RCC 7860 (cell line): ENCODE data around the gene EPC1.
A peak's percentile ranks its signal among the peaks of the same experiment; 100 is the strongest.
"Not testable (repeated sequence)": the region's sequence is repeated elsewhere in the genome, so short reads cannot be mapped to it uniquely, and the experiment has no call there.

Experiments used
- DNase-seq: peaks from one replicate; pipeline ENCODE4 v3.0.0-alpha.2; 2015; ENCODE audit warnings: low spot score
- FAIRE-seq: peaks from 2 replicates; lab custom pipeline; 2012; peaks lifted over from hg19 to GRCh38; lab: Jason Lieb, UNC

The EPC1 gene

GRCh38 chr10:32372000-32372875, 25.3 kb upstream of the EPC1 start:
- no peak for DNase-seq
- no peak for FAIRE-seq

- DNase-seq (no peak), FAIRE-seq (no peak)
Observed at GRCh38 chr10:32371101-32371500, 24.1 kb upstream of the EPC1 start.

GRCh38 chr10:32367793-32368453, 21.0 kb upstream of the EPC1 start:
- DNase-seq, result peak; percentile 25
- FAIRE-seq, result peak; percentile 70

- no peak for FAIRE-seq
- DNase-seq, result no peak
Observed at GRCh38 chr10:32366588-32366987, 19.6 kb upstream of the EPC1 start.

- FAIRE-seq (no peak), DNase-seq (no peak)
Observed at GRCh38 chr10:32366111-32366510, 19.2 kb upstream of the EPC1 start.

- FAIRE-seq, DNase-seq: not testable (repeated sequence)
Observed at GRCh38 chr10:32365404-32365803, 18.4 kb upstream of the EPC1 start.

- DNase-seq, result no peak
- FAIRE-seq, result no peak
Observed at GRCh38 chr10:32362571-32362970, 15.6 kb upstream of the EPC1 start.

GRCh38 chr10:32360884-32361283, 13.9 kb upstream of the EPC1 start:
- DNase-seq (no peak), FAIRE-seq (no peak)

GRCh38 chr10:32360241-32360640, 13.3 kb upstream of the EPC1 start:
- FAIRE-seq (no peak), DNase-seq (no peak)

- FAIRE-seq (no peak), DNase-seq (no peak)
Observed at GRCh38 chr10:32357056-32357735, 10.2 kb upstream of the EPC1 start.

- not testable (repeated sequence) for FAIRE-seq, DNase-seq
Observed at GRCh38 chr10:32354690-32355089, 7.7 kb upstream of the EPC1 start.

- DNase-seq (no peak), FAIRE-seq (no peak)
Observed at GRCh38 chr10:32350811-32351350, 3.9 kb upstream of the EPC1 start.

- no peak for DNase-seq
- no peak for FAIRE-seq
Observed at GRCh38 chr10:32349968-32350738, 3.2 kb upstream of the EPC1 start.

- FAIRE-seq, result no peak
Observed at GRCh38 chr10:32349199-32349585, 2.2 kb upstream of the EPC1 start.

GRCh38 chr10:32348297-32349198, 1.6 kb upstream of the EPC1 start:
- DNase-seq, result no peak
- no peak for FAIRE-seq

More at GRCh38 chr10:32349199-32349585, 2.2 kb upstream of the EPC1 start:
- DNase-seq, result no peak

GRCh38 chr10:32347363-32348022, 535 bp upstream of the EPC1 start:
- DNase-seq, result no peak
- FAIRE-seq, result no peak

GRCh38 chr10:32346134-32346550, 816 bp downstream of the EPC1 start:
- no peak for FAIRE-seq

GRCh38 chr10:32341596-32341995, 5.4 kb downstream of the EPC1 start:
- DNase-seq (no peak), FAIRE-seq (no peak)

More at GRCh38 chr10:32346134-32346550, 816 bp downstream of the EPC1 start:
- DNase-seq, result peak; percentile 92
